Ishikawa (cell line): Measurements from ENCODE around the gene SAMD1.

Experiments
- CEBPB ChIP-seq: IDR thresholded peaks from 2 replicates; pipeline ENCODE4 v1.6.1; 2012
- CREB1 ChIP-seq: IDR thresholded peaks from 2 replicates; pipeline ENCODE4 v1.6.1; 2012; ENCODE audit warnings: low read depth
- EGR1 ChIP-seq: IDR thresholded peaks from 2 replicates; pipeline ENCODE4 v1.6.1; 2012
- EP300 ChIP-seq: IDR thresholded peaks from 2 replicates; pipeline ENCODE4 v1.6.1; 2012; ENCODE audit warnings: borderline replicate concordance
- FOXM1 ChIP-seq: IDR thresholded peaks from 2 replicates; pipeline ENCODE4 v1.6.1; 2012; ENCODE audit warnings: low read depth, borderline replicate concordance
- MAX ChIP-seq: IDR thresholded peaks from 2 replicates; pipeline ENCODE4 v1.6.1; 2012
- NFIC ChIP-seq: IDR thresholded peaks from 2 replicates; pipeline ENCODE4 v1.6.1; 2012
- RAD21 ChIP-seq: IDR thresholded peaks from 2 replicates; pipeline ENCODE4 v1.6.1; 2012; ENCODE audit warnings: low read depth
- TAF1 ChIP-seq: IDR thresholded peaks from 2 replicates; pipeline ENCODE4 v1.6.1; 2012; ENCODE audit warnings: low read depth, mild to moderate bottlenecking
- TCF12 ChIP-seq: IDR thresholded peaks from 2 replicates; pipeline ENCODE4 v1.6.1; 2012; ENCODE audit warnings: low read depth
- TEAD4 ChIP-seq: IDR thresholded peaks from 2 replicates; pipeline ENCODE4 v1.6.1; 2012
- USF1 ChIP-seq: IDR thresholded peaks from 2 replicates; pipeline ENCODE4 v1.6.1; 2012
- YY1 ChIP-seq: IDR thresholded peaks from 2 replicates; pipeline ENCODE4 v1.6.1; 2012; ENCODE audit warnings: low read depth
- ZBTB7A ChIP-seq: IDR thresholded peaks from 2 replicates; pipeline ENCODE4 v1.6.1; 2012; ENCODE audit warnings: low read depth
- TF ChIP-seq, protein P1 (sequence below): IDR thresholded peaks from 2 replicates; pipeline ENCODE4 v1.6.1; 2012; ENCODE audit warnings: low read depth, mild to moderate bottlenecking

Gene SAMD1

GRCh38 chr19:14112809-14113385 is 22.3 kb upstream of the SAMD1 start:
- TF ChIP-seq, protein P1, sequence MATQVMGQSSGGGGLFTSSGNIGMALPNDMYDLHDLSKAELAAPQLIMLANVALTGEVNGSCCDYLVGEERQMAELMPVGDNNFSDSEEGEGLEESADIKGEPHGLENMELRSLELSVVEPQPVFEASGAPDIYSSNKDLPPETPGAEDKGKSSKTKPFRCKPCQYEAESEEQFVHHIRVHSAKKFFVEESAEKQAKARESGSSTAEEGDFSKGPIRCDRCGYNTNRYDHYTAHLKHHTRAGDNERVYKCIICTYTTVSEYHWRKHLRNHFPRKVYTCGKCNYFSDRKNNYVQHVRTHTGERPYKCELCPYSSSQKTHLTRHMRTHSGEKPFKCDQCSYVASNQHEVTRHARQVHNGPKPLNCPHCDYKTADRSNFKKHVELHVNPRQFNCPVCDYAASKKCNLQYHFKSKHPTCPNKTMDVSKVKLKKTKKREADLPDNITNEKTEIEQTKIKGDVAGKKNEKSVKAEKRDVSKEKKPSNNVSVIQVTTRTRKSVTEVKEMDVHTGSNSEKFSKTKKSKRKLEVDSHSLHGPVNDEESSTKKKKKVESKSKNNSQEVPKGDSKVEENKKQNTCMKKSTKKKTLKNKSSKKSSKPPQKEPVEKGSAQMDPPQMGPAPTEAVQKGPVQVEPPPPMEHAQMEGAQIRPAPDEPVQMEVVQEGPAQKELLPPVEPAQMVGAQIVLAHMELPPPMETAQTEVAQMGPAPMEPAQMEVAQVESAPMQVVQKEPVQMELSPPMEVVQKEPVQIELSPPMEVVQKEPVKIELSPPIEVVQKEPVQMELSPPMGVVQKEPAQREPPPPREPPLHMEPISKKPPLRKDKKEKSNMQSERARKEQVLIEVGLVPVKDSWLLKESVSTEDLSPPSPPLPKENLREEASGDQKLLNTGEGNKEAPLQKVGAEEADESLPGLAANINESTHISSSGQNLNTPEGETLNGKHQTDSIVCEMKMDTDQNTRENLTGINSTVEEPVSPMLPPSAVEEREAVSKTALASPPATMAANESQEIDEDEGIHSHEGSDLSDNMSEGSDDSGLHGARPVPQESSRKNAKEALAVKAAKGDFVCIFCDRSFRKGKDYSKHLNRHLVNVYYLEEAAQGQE: no peak
- TF ChIP-seq CREB1 (no peak), TAF1 (no peak), USF1 (no peak)

DNA sequence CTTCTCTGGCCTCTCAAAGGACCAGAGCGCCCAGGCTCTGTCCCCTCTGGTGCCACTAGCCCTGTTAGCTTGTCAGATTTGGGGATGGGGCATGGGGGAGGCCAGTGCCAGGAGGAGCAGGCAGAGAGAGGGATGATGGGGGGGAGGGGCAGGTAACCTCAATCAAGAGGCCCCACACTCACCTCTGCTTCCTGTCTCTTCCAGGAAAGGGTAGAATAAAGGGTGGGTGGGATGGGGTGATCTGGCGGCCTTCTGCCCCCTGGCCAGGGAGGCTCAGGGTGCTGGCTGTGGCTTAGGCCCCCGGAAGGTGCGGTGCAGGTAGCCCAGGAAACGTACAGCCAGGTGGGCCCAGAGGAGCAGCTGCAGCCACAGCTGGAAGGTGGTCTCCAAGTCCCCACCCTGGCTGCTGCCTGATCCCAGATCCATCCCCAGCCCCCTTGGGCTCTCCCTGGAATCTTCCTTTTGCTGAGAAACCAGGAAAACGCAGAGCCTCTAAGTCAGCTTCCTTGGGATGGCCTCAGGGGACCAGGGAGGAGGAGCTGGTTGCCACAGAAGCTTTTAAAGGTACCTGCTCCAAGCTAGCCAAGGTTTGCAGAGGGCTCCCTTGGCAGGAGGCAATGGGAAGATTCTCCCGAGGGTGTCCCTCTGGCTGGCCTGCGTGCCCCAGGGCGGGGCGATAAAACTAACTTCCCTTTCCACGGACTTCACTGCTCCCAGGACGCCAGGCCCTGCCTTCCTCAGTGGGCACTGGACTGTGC is 21.7 kb upstream of the SAMD1 start:
- no peak for TF ChIP-seq TAF1
- no peak for TF ChIP-seq MAX
- TF ChIP-seq TCF12: no peak
- no peak for TF ChIP-seq FOXM1
- no peak for TF ChIP-seq EGR1
- no peak for TF ChIP-seq YY1
- no peak for TF ChIP-seq ZBTB7A
- no peak for TF ChIP-seq TEAD4
- TF ChIP-seq, protein P1: no peak
- no peak for TF ChIP-seq RAD21
- no peak for TF ChIP-seq USF1
- TF ChIP-seq NFIC: no peak
- TF ChIP-seq EP300: no peak
- no peak for TF ChIP-seq CEBPB
- TF ChIP-seq CREB1: no peak

- no peak for TF ChIP-seq YY1
- no peak for TF ChIP-seq NFIC
- TF ChIP-seq CREB1: no peak
- no peak for TF ChIP-seq CEBPB
- TF ChIP-seq RAD21: no peak
- TF ChIP-seq TEAD4: no peak
- TF ChIP-seq FOXM1: no peak
- TF ChIP-seq, protein P1: no peak
- TF ChIP-seq TCF12: no peak
- no peak for TF ChIP-seq ZBTB7A
- no peak for TF ChIP-seq MAX
- no peak for TF ChIP-seq EP300
Observed at GRCh38 chr19:14111486-14111885, 20.9 kb upstream of the SAMD1 start.

DNA sequence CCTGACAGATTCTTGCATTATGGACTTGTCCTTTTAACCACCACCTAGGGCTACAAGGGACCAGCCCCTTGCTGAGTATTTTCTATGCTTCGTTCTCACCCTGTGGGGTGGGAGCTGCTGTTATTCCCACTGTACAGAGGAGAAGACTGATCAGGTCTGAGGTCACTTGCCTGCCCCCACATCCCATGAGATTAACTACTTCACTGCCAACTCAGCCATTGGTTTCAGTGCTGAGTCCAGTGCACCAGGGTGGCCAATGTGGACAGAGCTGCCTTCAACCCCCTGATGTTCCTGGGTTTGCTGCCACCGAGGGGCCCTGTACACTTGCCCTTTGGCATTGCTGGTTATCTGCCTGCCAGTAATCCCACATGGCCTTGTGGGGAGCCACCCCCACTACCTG is 20.1 kb upstream of the SAMD1 start:
- TF ChIP-seq TEAD4: no peak
